CD4-positive, alpha-beta T cell (primary cell): ENCODE measurements around the gene ATF7IP. TPM values are rescaled to one million over a fixed set of nuclear protein-coding genes. Genes with fewer than 3 reads are reported as not detected.
A peak's percentile ranks its signal among the peaks of the same experiment; 100 is the strongest.

Experiments used
- ATAC-seq: fragments of 200-7000 bp; cut with Tn5 transposase; one replicate; pipeline ENCODE4 v1.10.0; 2022; ENCODE audit warnings: mild to moderate bottlenecking; ENCODE audit not compliant: poor library complexity
- CTCF ChIA-PET: fragments of 350-600 bp; sonication (Branson Sonifier 250); formaldehyde crosslinking; loops from one replicate; lab custom pipeline; 2021; ENCODE audit warnings: antibody characterized with exemption, inconsistent platforms; lab: Charles Lee
- POLR2A ChIA-PET: fragments of 350-600 bp; sonication (Branson Sonifier 250); formaldehyde crosslinking; loops from one replicate; lab custom pipeline; 2021; ENCODE audit warnings: antibody characterized with exemption, inconsistent platforms; lab: Charles Lee
- DNase-seq, 14 experiments: peaks; one replicate each; pipeline ENCODE4 v3.0.0-alpha.2; 2013 to 2020; ENCODE audit warnings: mixed read lengths in 2 of 14
- H3K27ac ChIP-seq, 2 donors: one replicate each; pipeline versions ENCODE4 v1.5.1 to v1.7.0; 2013; ENCODE audit warnings: low read length in 2 of 2, low read depth in 1 of 2, mild to moderate bottlenecking in 1 of 2
- H3K27me3 ChIP-seq, 2 experiments: 1 replicate in 1 of 2; 2 replicates in 1 of 2; pipeline versions ENCODE4 v1.6.1 to v1.7.0; 2013; ENCODE audit warnings: low read length in 2 of 2, control low read depth in 1 of 2, mild to moderate bottlenecking in 1 of 2, moderate library complexity in 1 of 2; ENCODE audit not compliant: insufficient read depth in 2 of 2, control insufficient read depth in 1 of 2
- H3K36me3 ChIP-seq: one replicate; pipeline ENCODE4 v1.6.1; 2013; ENCODE audit warnings: low read length, control low read depth; ENCODE audit not compliant: insufficient read depth
- H3K4me1 ChIP-seq: one replicate; pipeline ENCODE4 v1.6.1; 2013; ENCODE audit warnings: low read length, control low read depth; ENCODE audit not compliant: insufficient read depth
- H3K4me3 ChIP-seq: one replicate; pipeline ENCODE4 v1.5.1; 2013; ENCODE audit warnings: mild to moderate bottlenecking, low read length, moderate library complexity
- H3K9me3 ChIP-seq, 2 experiments: 1 replicate in 1 of 2; 2 replicates in 1 of 2; pipeline versions ENCODE4 v1.6.1 to v1.7.0; 2013; ENCODE audit warnings: low read length in 2 of 2, mild to moderate bottlenecking in 2 of 2, control low read depth in 1 of 2, moderate library complexity in 1 of 2; ENCODE audit not compliant: control insufficient read depth in 1 of 2, insufficient read depth in 1 of 2
- H3K27ac Mint-ChIP-seq: one replicate; pipeline ENCODE4 v1.8.0; 2020; ENCODE audit warnings: mixed read lengths
- H3K27me3 Mint-ChIP-seq: one replicate; pipeline ENCODE4 v1.8.0; 2021; ENCODE audit warnings: mixed read lengths
- H3K36me3 Mint-ChIP-seq: one replicate; pipeline ENCODE4 v1.8.0; 2021; ENCODE audit warnings: low read depth, mixed read lengths
- H3K4me1 Mint-ChIP-seq: one replicate; pipeline ENCODE4 v1.8.0; 2021; ENCODE audit warnings: low read depth, mixed read lengths
- H3K4me3 Mint-ChIP-seq: one replicate; pipeline ENCODE4 v1.8.0; 2020; ENCODE audit warnings: mild to moderate bottlenecking, mixed read lengths
- H3K9me3 Mint-ChIP-seq: one replicate; pipeline ENCODE4 v1.8.0; 2020; ENCODE audit warnings: mixed read lengths
- intact Hi-C, 2 experiments: fragments of 100-400 bp; cut with DNase I in 1 of 2; cut with micrococcal nuclease in 1 of 2; formaldehyde crosslinking; loops; one replicate each; pipeline versions ENCODE4 v1.15.1 to v1.9.0; 2023 to 2025; cut with DNase I, micrococcal nuclease
- total RNA-seq, 174 experiments: library from RNA in 2 of 174; stranded (reverse) in 2 of 174; gene quantifications; one replicate each; pipeline ENCODE4 v1.2.3 and lab custom pipeline; 2021 to 2026
- TF ChIP-seq, protein P1 (sequence below): fragments of 200-600 bp; IDR thresholded peaks from one replicate; pipeline ENCODE4 v1.8.0; 2022; ENCODE audit warnings: antibody characterized with exemption, mild to moderate bottlenecking

Gene ATF7IP
- total RNA-seq, 2 experiments from 2014 or later, result 134 to 143 TPM

DNA sequence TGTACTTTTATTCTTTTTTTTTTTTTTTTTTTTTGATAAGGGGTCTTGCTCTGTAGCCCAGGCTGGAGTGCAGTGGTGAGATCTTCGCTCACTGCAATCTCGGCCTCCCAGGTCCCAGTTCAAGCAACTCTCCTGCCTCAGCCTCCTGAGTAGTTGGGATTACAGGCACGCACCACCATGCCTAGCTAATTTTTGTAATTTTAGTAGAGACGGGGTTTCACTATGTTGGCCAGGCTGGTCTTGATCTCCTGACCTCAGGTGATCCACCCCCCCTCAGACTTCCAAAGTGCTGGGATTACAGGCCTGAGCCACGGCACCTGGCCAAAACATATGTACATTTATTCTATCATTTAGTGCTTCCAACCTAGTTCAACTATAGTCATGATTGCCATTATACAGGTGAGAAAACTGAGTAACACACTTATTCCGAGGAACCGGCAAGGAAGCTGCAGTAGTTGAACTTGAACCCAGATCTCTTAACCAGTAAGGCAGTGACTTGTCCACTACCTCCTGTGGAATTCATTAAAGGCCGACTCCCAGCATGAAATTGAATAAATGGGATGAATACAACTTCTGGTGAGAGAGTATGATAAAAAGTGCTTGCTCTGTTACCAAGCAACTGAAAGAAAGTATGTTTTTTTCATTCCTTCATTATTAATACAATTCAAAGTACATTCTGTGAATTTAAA, 755 bp upstream of the ATF7IP start:
- CTCF ChIA-PET, result interaction anchor here (0.8 to 2.5 kb wide), 9 partner anchors 20 to 110 kb away, joined by 3 to 31 read pairs (median 6); no protein-coding TSS in a partner anchor
- peak overlapping the region; percentile 60 for H3K4me3 ChIP-seq
- H3K27me3 Mint-ChIP-seq, result no peaks in the 10 kb centered on the region
- H3K27ac Mint-ChIP-seq, result peak overlapping the region; percentile 96
- POLR2A ChIA-PET, result interaction anchor here (0.6 to 3.0 kb wide), 33 partner anchors 8 to 631 kb away, joined by 3 to 207 read pairs (median 8); partner anchors contain the start of genes C12orf60 and WBP11
- no peaks in the 10 kb centered on the region for H3K9me3 Mint-ChIP-seq
- H3K9me3 ChIP-seq, result peaks cover 0 to 6% of the 10 kb centered on the region in 2 experiments
- peak overlapping the region; percentile 95 for H3K4me3 Mint-ChIP-seq
- DNase-seq, result peak in 1 of 14 experiments; percentile 37
- peaks cover 31% of the 10 kb centered on the region for H3K36me3 Mint-ChIP-seq
- TF ChIP-seq, protein P1, sequence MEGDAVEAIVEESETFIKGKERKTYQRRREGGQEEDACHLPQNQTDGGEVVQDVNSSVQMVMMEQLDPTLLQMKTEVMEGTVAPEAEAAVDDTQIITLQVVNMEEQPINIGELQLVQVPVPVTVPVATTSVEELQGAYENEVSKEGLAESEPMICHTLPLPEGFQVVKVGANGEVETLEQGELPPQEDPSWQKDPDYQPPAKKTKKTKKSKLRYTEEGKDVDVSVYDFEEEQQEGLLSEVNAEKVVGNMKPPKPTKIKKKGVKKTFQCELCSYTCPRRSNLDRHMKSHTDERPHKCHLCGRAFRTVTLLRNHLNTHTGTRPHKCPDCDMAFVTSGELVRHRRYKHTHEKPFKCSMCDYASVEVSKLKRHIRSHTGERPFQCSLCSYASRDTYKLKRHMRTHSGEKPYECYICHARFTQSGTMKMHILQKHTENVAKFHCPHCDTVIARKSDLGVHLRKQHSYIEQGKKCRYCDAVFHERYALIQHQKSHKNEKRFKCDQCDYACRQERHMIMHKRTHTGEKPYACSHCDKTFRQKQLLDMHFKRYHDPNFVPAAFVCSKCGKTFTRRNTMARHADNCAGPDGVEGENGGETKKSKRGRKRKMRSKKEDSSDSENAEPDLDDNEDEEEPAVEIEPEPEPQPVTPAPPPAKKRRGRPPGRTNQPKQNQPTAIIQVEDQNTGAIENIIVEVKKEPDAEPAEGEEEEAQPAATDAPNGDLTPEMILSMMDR, result no peak
- peak overlapping the region; percentile 89 to 93 for H3K27ac ChIP-seq
- peaks cover 43% of the 10 kb centered on the region for H3K4me1 Mint-ChIP-seq
- H3K27me3 ChIP-seq, result no peaks in the 10 kb centered on the region
- intact Hi-C loops, result loop anchor here (1.0 to 10.0 kb wide), 8 partner anchors 21 to 598 kb away; partner anchors contain the start of gene ARHGDIB (in 1 of the 2)
- peaks cover 15% of the 10 kb centered on the region for H3K4me1 ChIP-seq
- ATAC-seq, result no peak
- H3K36me3 ChIP-seq, result peaks cover 8% of the 10 kb centered on the region

DNA sequence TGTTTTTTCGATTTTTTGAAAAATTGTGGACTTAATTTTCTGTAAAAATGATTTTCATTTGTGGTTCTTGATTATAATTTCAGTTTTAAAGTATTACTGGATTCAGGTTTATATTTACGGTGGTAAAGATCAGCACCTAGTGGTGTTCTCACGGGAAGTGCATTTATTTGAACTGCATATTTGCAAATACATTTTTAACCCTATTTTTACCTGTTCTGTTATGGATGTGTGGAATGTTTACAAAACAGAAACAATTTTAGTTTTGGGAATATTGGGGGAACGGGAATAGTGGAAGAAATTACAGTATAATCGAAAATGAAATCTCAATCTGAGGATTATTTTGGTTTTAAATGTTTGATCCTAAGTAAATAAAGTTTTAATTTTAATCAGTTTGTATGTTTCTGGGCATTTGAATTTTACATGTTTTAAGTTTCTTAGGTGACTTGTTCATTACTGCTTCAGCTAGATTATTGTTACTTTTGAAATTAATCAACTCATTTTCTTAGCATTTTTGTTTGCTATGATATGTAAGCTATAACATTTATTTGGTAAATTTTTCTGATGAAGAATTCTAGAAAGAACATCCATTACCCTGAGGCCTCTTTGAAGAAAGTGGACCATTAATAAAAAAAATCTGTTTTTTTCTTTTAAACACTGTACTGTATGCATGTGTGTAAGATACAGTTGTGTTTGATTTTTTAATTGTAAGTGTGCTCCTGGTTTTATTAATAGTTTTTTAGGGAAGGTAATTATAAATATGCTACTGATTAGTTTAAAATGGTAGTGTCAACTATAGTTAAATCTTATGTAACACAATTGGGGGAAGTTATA, 942 bp downstream of the ATF7IP start:
- H3K4me3 ChIP-seq, result peak overlapping the region; percentile 60
- peak in 2 of 14 experiments; percentile 60 to 71 for DNase-seq
- intact Hi-C loops, result loop anchor here (2.0 to 10.0 kb wide), 3 partner anchors 128 to 596 kb away; partner anchors contain the start of gene ARHGDIB (in 1 of the 2)
- Mint-ChIP-seq H3K4me3 (peak overlapping the region; percentile 95), H3K27me3 (no peaks in the 10 kb centered on the region), H3K27ac (peak overlapping the region; percentile 96), H3K9me3 (no peaks in the 10 kb centered on the region), H3K36me3 (peaks cover 41% of the 10 kb centered on the region), H3K4me1 (peaks cover 57% of the 10 kb centered on the region)
- no peaks in the 10 kb centered on the region for H3K27me3 ChIP-seq
- ChIA-PET POLR2A (interaction anchor here (0.6 to 3.0 kb wide), 35 partner anchors 8 to 1423 kb away, joined by 3 to 207 read pairs (median 8); partner anchors contain the start of genes ARHGDIB, C12orf60, EPS8 and WBP11), CTCF (interaction anchor here (0.6 to 2.5 kb wide), 16 partner anchors 18 to 128 kb away, joined by 3 to 31 read pairs (median 6); no protein-coding TSS in a partner anchor)
- TF ChIP-seq, protein P1, result no peak
- peaks cover 17% of the 10 kb centered on the region for H3K4me1 ChIP-seq
- ATAC-seq, result no peak
- peaks cover 11% of the 10 kb centered on the region for H3K36me3 ChIP-seq
- H3K27ac ChIP-seq, result peak overlapping the region; percentile 89 to 93
- peaks cover 0 to 10% of the 10 kb centered on the region in 2 experiments for H3K9me3 ChIP-seq
